ENCODE results near the gene EIF4A3.

Gene EIF4A3

DNA sequence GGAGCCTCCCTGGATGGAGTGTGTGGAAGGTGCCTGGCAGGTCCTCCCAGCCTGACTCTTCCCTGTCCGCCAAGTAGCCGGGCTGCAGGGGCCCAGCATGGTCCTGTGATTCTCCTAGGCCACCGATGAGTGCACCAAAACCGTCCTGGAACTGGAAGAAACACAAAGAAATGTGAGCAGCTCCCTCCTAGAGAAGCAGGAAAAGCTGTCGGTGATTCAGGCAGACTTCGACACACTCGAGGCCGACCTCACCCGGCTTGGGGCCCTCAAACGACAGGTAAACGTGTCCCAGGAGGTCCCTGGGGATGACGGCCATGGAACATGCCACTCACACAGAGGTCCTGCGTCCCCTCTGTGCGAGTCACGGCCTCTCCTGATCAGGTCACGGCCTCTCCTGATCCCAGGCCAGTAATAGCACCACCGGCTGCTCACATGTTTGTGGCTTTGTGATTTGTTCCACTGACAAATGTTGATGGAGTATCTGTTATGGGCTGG is 49.8 kb downstream of the EIF4A3 start:
- Histone ChIP-seq H2AK5ac (ENCODE audit: low read length) (no peak overlapping the region), H3K18ac (ENCODE audit: low read length) (no peak overlapping the region), H3K4me1 (ENCODE audit: control insufficient read depth in 1 of 2, insufficient read depth in 2 of 2, low read length in 2 of 2) (peaks cover 2% of the 10 kb centered on the region in 2 experiments), H3K4me3 (ENCODE audit: low read depth, low read length) (no peak overlapping the region), H3K27ac (ENCODE audit: low read depth, low read length) (no peak overlapping the region), H2BK120ac (ENCODE audit: insufficient read depth, low read length, poor library complexity) (no peak overlapping the region), H3K14ac (ENCODE audit: low read length) (no peak overlapping the region), H4K12ac (ENCODE audit: low read depth, low read length) (no peak overlapping the region), H2AFZ (ENCODE audit: insufficient read depth, low read length, poor library complexity) (no peak overlapping the region), H3K4ac (ENCODE audit: low read depth, low read length) (no peak overlapping the region), H3K36me3 (ENCODE audit: control insufficient read depth in 1 of 2, insufficient read depth in 2 of 2, low read length in 2 of 2) (no peaks in the 10 kb centered on the region), H3K79me2 (ENCODE audit: control insufficient read depth, insufficient read depth, low read length, poor library complexity) (peaks cover 10% of the 10 kb centered on the region), H3K9me3 (ENCODE audit: insufficient read depth, low read depth, low read length) (peaks cover 3% of the 10 kb centered on the region), H3K79me1 (ENCODE audit: low read length) (peaks cover 8% of the 10 kb centered on the region), H3K23ac (ENCODE audit: low read length) (no peak overlapping the region), H3K27me3 (ENCODE audit: insufficient read depth, low read length) (no peaks in the 10 kb centered on the region), H4K8ac (ENCODE audit: low read depth, low read length) (no peak overlapping the region), H4K91ac (ENCODE audit: low read depth, low read length) (no peak overlapping the region), H3K9ac (ENCODE audit: low read length) (no peak overlapping the region), H3K4me2 (ENCODE audit: low read length) (no peak overlapping the region), H2BK5ac (ENCODE audit: low read depth, low read length, poor library complexity) (no peak overlapping the region), H2BK12ac (ENCODE audit: low read length) (no peak overlapping the region)
- DNase-seq, result no peak
- no CpG with 5 or more reads among the region's 17 CpGs for WGBS (ENCODE audit: extremely low coverage, insufficient coverage, insufficient read length)

DNA sequence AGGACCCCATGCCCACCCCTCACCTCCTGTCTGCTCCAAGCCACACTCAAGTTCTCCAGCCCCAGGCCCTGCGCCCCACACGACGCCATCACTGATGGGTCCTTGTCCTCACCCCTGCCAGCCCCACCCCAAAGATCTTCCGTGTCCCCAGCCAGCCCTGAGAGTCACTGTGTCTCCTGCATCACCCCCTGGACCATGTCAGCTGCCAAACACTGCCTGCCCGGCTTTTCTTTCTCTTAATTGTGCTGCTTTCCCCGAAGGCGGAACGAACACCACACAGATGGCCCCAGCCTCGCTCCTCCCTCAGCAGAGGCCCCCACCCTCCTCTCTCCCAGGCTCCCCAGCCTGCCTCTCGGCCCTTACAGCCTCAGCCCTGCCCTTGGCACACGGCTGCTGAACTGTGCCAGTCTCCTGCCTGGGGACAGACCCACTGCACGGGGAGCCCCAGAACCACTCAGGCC is 50.3 kb downstream of the EIF4A3 start:
- H3K79me1 ChIP-seq (ENCODE audit: low read length), result peaks cover 5% of the 10 kb centered on the region
- no peak for DNase-seq
- H3K79me2 ChIP-seq (ENCODE audit: control insufficient read depth, insufficient read depth, low read length, poor library complexity), result peaks cover 5% of the 10 kb centered on the region
- no peak overlapping the region for H3K23ac ChIP-seq (ENCODE audit: low read length)
- no peaks in the 10 kb centered on the region for H3K4me1 ChIP-seq (ENCODE audit: control insufficient read depth in 1 of 2, insufficient read depth in 2 of 2, low read length in 2 of 2)
- no peak overlapping the region for H2BK5ac ChIP-seq (ENCODE audit: low read depth, low read length, poor library complexity)
- no peak overlapping the region for H3K4me2 ChIP-seq (ENCODE audit: low read length)
- H2BK12ac ChIP-seq (ENCODE audit: low read length), result no peak overlapping the region
- H4K8ac ChIP-seq (ENCODE audit: low read depth, low read length), result no peak overlapping the region
- H3K9ac ChIP-seq (ENCODE audit: low read length), result no peak overlapping the region
- H3K9me3 ChIP-seq (ENCODE audit: insufficient read depth, low read depth, low read length), result no peaks in the 10 kb centered on the region
- no peaks in the 10 kb centered on the region for H3K36me3 ChIP-seq (ENCODE audit: control insufficient read depth in 1 of 2, insufficient read depth in 2 of 2, low read length in 2 of 2)
- no peak overlapping the region for H3K4ac ChIP-seq (ENCODE audit: low read depth, low read length)
- H4K12ac ChIP-seq (ENCODE audit: low read depth, low read length), result no peak overlapping the region
- no peak overlapping the region for H4K91ac ChIP-seq (ENCODE audit: low read depth, low read length)
- WGBS (ENCODE audit: extremely low coverage, insufficient coverage, insufficient read length), result no CpG with 5 or more reads among the region's 12 CpGs
- no peak overlapping the region for H2BK120ac ChIP-seq (ENCODE audit: insufficient read depth, low read length, poor library complexity)
- no peak overlapping the region for H3K4me3 ChIP-seq (ENCODE audit: low read depth, low read length)
- H3K14ac ChIP-seq (ENCODE audit: low read length), result no peak overlapping the region
- H2AK5ac ChIP-seq (ENCODE audit: low read length), result no peak overlapping the region
- no peak overlapping the region for H3K18ac ChIP-seq (ENCODE audit: low read length)
- no peak overlapping the region for H2AFZ ChIP-seq (ENCODE audit: insufficient read depth, low read length, poor library complexity)
- no peak overlapping the region for H3K27ac ChIP-seq (ENCODE audit: low read depth, low read length)
- no peaks in the 10 kb centered on the region for H3K27me3 ChIP-seq (ENCODE audit: insufficient read depth, low read length)

DNA sequence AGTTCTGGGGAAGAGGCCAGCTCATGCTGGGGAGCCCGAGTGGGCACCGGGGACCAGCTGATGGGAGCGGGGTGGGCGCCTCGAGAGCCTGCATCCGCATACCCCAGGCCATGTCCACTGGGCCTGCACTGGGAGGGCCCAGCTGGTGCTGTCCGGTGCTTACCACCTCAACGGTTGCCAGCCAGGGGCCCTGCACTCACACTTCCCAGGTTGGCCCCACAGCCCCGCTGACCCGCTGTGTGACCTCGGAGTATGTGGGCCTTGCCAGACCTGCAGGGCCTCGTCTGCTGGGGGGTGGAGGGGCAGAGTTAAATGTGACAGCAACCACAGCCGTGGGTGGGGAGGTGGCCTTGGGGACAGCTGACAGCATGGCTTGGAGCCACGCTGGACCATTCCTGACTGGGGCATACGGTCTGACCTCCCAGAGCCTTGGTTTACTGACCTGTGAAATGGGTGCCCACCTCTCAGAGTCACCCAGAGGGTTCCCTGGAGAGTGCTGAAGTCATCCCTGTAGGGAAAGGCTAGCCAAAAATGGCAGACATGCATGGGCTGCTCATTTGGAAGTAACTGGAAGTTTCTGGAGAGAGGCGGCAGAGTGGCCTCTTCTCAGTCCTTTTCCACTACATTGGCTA is 51.0 kb downstream of the EIF4A3 start:
- Histone ChIP-seq H3K4me2 (ENCODE audit: low read length) (no peak overlapping the region), H3K4me3 (ENCODE audit: low read depth, low read length) (no peak overlapping the region), H4K8ac (ENCODE audit: low read depth, low read length) (no peak overlapping the region), H2BK120ac (ENCODE audit: insufficient read depth, low read length, poor library complexity) (no peak overlapping the region), H3K4ac (ENCODE audit: low read depth, low read length) (no peak overlapping the region), H3K18ac (ENCODE audit: low read length) (no peak overlapping the region), H2AFZ (ENCODE audit: insufficient read depth, low read length, poor library complexity) (no peak overlapping the region), H2BK12ac (ENCODE audit: low read length) (no peak overlapping the region), H3K27ac (ENCODE audit: low read depth, low read length) (no peak overlapping the region), H3K36me3 (ENCODE audit: control insufficient read depth in 1 of 2, insufficient read depth in 2 of 2, low read length in 2 of 2) (no peaks in the 10 kb centered on the region), H3K23ac (ENCODE audit: low read length) (no peak overlapping the region), H3K9ac (ENCODE audit: low read length) (no peak overlapping the region), H3K4me1 (ENCODE audit: control insufficient read depth in 1 of 2, insufficient read depth in 2 of 2, low read length in 2 of 2) (no peaks in the 10 kb centered on the region), H3K14ac (ENCODE audit: low read length) (no peak overlapping the region), H2AK5ac (ENCODE audit: low read length) (no peak overlapping the region), H3K9me3 (ENCODE audit: insufficient read depth, low read depth, low read length) (no peaks in the 10 kb centered on the region), H3K27me3 (ENCODE audit: insufficient read depth, low read length) (no peaks in the 10 kb centered on the region), H2BK5ac (ENCODE audit: low read depth, low read length, poor library complexity) (no peak overlapping the region), H3K79me1 (ENCODE audit: low read length) (peaks cover under 1% of the 10 kb centered on the region), H4K91ac (ENCODE audit: low read depth, low read length) (no peak overlapping the region), H4K12ac (ENCODE audit: low read depth, low read length) (no peak overlapping the region), H3K79me2 (ENCODE audit: control insufficient read depth, insufficient read depth, low read length, poor library complexity) (peaks cover under 1% of the 10 kb centered on the region)
- WGBS (ENCODE audit: extremely low coverage, insufficient coverage, insufficient read length), result no CpG with 5 or more reads among the region's 16 CpGs
- no peak for DNase-seq

DNA sequence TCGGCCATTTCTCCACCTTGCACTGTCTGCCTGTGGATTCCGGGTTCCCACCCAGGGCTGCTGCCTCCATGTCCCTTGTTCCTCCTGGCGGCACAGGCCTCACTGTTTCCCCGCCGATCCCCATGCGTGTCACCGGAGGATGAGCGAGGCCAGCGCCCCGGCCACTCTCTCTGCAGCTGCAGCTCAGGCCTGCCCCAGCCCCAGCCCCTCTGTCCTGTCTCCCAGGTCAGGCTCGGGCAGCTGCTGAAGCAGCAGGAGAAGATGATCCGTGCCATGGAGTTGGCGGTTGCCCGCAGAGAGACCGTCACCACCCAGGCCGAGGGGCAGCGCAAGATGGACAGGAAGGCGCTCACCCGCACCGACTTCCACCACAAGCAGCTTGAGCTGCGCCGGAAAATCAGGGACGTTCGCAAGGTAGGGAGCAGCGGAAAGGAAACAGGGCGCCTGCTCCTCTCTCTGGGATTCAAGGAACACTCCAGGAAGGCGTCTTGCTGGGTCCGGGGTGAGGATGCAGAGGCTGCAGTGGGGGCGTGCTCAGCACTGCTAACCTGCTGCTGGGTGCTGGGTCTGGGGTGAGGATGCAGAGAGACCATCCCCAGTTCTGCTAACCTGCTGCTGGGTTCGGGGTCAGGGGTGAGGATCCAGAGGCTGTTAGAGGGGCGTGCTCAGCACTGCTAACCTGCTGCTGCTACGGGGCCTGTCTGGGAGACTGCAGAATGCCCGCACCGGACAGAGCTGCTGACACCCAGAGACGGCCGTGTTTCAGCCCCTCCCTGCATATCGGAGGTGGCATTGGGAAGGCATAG is 51.7 kb downstream of the EIF4A3 start:
- WGBS (ENCODE audit: extremely low coverage, insufficient coverage, insufficient read length), result no CpG with 5 or more reads among the region's 37 CpGs
- H2BK12ac ChIP-seq (ENCODE audit: low read length), result no peak overlapping the region
- H3K23ac ChIP-seq (ENCODE audit: low read length), result no peak overlapping the region

More for the DNA sequence above, 51.7 kb downstream of the EIF4A3 start:
- H3K4ac ChIP-seq (ENCODE audit: low read depth, low read length), result no peak overlapping the region
- no peak overlapping the region for H2BK120ac ChIP-seq (ENCODE audit: insufficient read depth, low read length, poor library complexity)
- no peaks in the 10 kb centered on the region for H3K79me2 ChIP-seq (ENCODE audit: control insufficient read depth, insufficient read depth, low read length, poor library complexity)
- H2AK5ac ChIP-seq (ENCODE audit: low read length), result no peak overlapping the region
- no peak overlapping the region for H2BK5ac ChIP-seq (ENCODE audit: low read depth, low read length, poor library complexity)
- H3K9me3 ChIP-seq (ENCODE audit: insufficient read depth, low read depth, low read length), result no peaks in the 10 kb centered on the region
- H3K4me1 ChIP-seq (ENCODE audit: control insufficient read depth in 1 of 2, insufficient read depth in 2 of 2, low read length in 2 of 2), result no peaks in the 10 kb centered on the region
- H3K27me3 ChIP-seq (ENCODE audit: insufficient read depth, low read length), result no peaks in the 10 kb centered on the region
- no peak overlapping the region for H4K12ac ChIP-seq (ENCODE audit: low read depth, low read length)
- H3K79me1 ChIP-seq (ENCODE audit: low read length), result no peaks in the 10 kb centered on the region
- no peak overlapping the region for H2AFZ ChIP-seq (ENCODE audit: insufficient read depth, low read length, poor library complexity)
- no peak overlapping the region for H3K14ac ChIP-seq (ENCODE audit: low read length)
- H3K36me3 ChIP-seq (ENCODE audit: control insufficient read depth in 1 of 2, insufficient read depth in 2 of 2, low read length in 2 of 2), result no peaks in the 10 kb centered on the region
- H3K18ac ChIP-seq (ENCODE audit: low read length), result no peak overlapping the region
- no peak overlapping the region for H4K91ac ChIP-seq (ENCODE audit: low read depth, low read length)
- no peak for DNase-seq
- no peak overlapping the region for H3K9ac ChIP-seq (ENCODE audit: low read length)
- H4K8ac ChIP-seq (ENCODE audit: low read depth, low read length), result no peak overlapping the region
- H3K27ac ChIP-seq (ENCODE audit: low read depth, low read length), result no peak overlapping the region
- H3K4me3 ChIP-seq (ENCODE audit: low read depth, low read length), result no peak overlapping the region
- H3K4me2 ChIP-seq (ENCODE audit: low read length), result no peak overlapping the region

Data from trophoblast cell (in vitro differentiated cells and primary cell).